GM12892 (cell line): ENCODE measurements around the gene MYOM1.

Source experiments
- POLR2A ChIP-seq: IDR thresholded peaks from 2 replicates; pipeline ENCODE4 v1.6.1; 2011; ENCODE audit warnings: low read depth, low read length, control low read depth
- POLR2AphosphoS5 ChIP-seq: IDR thresholded peaks from 2 replicates; pipeline ENCODE4 v1.6.1; 2011; ENCODE audit warnings: low read depth, low read length, control low read depth
- TAF1 ChIP-seq: IDR thresholded peaks from 2 replicates; pipeline ENCODE4 v1.6.1; 2011; ENCODE audit warnings: low read depth, mild to moderate bottlenecking, control low read depth, low read length, borderline replicate concordance

DNA sequence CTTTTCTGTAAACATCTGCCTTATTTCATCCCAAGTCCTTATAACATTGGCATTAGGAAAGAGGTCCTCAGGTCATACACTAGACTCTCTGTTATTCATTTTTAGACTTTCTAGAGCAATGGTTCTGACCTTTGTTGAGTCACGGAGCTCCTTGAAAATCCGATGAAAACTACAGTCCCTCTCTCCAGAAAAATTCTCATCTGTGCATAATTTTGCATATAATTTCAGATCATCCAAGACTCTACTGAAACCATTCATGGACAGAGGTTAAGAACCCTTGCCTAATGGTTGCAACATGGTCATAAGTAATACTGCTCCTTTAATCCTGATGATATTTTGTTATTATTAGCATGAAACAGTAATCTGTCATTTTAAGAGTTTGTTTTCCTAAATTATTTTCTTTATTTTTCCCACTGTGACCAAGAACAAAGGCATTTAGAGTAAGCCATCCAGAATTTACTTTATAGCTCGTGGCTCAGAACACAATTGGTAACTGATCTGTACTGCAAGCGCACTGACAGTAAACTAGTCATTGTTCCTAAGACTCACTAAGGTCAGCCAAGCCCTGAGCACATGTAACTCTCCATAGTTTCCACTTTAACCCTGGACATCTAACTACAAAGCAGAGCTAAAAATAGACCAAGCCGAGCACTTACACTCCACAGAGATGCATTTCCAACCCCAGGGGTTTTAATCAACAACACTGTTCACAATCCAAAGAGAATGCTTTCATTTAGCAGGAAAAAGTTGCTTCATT is 8.4 kb downstream of the MYOM1 start:
- TF ChIP-seq POLR2A: no peak
- TF ChIP-seq POLR2AphosphoS5: no peak
- TF ChIP-seq TAF1: no peak
